Colonic mucosa (tissue), 4 donors: ENCODE measurements around the gene DACT1. TPM values are rescaled to one million over a fixed set of nuclear protein-coding genes. Genes with fewer than 3 reads are reported as not detected.

ENCODE experiments used
- DNase-seq: peaks from one replicate; pipeline ENCODE4 v3.0.0-alpha.2; 2020
- H3K27ac ChIP-seq: fragments of 200-600 bp; one replicate; pipeline ENCODE4 v1.8.0; 2021
- H3K27me3 ChIP-seq: fragments of 200-600 bp; one replicate; pipeline ENCODE4 v1.8.0; 2021
- H3K36me3 ChIP-seq: fragments of 200-600 bp; one replicate; pipeline ENCODE4 v1.8.0; 2021
- H3K4me1 ChIP-seq: fragments of 200-600 bp; one replicate; pipeline ENCODE4 v1.8.0; 2021; ENCODE audit warnings: mild to moderate bottlenecking
- H3K4me3 ChIP-seq: fragments of 200-600 bp; one replicate; pipeline ENCODE4 v1.8.0; 2021
- H3K9ac ChIP-seq, 2 donors: one replicate each; pipeline ENCODE4 v1.7.0; 2013; ENCODE audit warnings: control low read depth in 2 of 2, low read depth in 2 of 2, low read length in 2 of 2
- H3K9me3 ChIP-seq: fragments of 200-600 bp; one replicate; pipeline ENCODE4 v1.8.0; 2021
- intact Hi-C: fragments of 100-400 bp; cut with DNase I; formaldehyde crosslinking; loops from one replicate; pipeline ENCODE4 v1.14.1; 2022
- total RNA-seq, 2 donors: library from RNA; stranded (reverse); fragmentation: NEBNext Ultra II Directional in 1 of 2; extraction: Animal tissue kit (Norgen Biotek cat#: 25700) in 1 of 2; gene quantifications; one replicate each; pipeline ENCODE4 v1.2.1, GENCODE V29; 2021
- TF ChIP-seq, protein P1 (sequence below): fragments of 200-600 bp; IDR thresholded peaks from one replicate; pipeline ENCODE4 v1.8.0; 2022; ENCODE audit warnings: antibody characterized with exemption, mild to moderate bottlenecking
- donor health status: healthy.
- donor health status: DM: no; HTN: no; CAD: no.
- donor health status: DM: no; HTN: no; CAD: no.

The DACT1 gene
- total RNA-seq, 2 donors from 2014 or later, result 1.5 to 4.9 TPM

DNA sequence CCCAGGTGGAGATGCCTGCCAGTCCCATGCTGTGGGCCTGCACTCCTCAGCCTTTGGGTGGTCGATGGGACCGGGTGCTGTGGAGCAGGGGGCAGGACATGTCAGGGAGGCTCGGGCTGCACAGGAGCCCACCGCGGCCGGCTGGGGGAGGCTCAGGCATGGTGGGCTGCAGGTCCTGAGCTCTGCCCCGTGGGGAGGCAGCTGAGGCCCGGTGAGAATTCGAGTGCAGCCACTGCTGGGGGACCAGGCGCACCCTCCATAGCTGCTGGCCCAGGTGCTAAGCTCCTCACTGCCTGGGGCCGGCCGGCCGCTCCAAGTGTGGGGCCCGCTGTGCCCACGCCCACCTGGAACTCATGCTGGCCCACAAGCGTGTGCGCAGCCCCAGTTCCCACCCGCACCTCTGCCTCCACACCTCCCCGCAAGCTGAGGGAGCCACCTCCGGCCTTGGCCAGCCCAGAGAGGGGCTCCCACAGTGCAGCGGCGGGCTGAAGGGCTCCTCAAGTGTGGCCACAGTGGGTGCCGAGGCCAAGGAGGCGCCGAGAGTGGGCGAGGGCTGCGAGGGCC, 49.6 kb downstream of the DACT1 start:
- Histone ChIP-seq H3K9ac (no peak overlapping the region), H3K36me3 (no peaks in the 10 kb centered on the region), H3K4me1 (no peaks in the 10 kb centered on the region), H3K27me3 (no peaks in the 10 kb centered on the region), H3K27ac (no peak overlapping the region), H3K4me3 (no peak overlapping the region), H3K9me3 (no peaks in the 10 kb centered on the region)
- no peak for DNase-seq
- TF ChIP-seq, protein P1, sequence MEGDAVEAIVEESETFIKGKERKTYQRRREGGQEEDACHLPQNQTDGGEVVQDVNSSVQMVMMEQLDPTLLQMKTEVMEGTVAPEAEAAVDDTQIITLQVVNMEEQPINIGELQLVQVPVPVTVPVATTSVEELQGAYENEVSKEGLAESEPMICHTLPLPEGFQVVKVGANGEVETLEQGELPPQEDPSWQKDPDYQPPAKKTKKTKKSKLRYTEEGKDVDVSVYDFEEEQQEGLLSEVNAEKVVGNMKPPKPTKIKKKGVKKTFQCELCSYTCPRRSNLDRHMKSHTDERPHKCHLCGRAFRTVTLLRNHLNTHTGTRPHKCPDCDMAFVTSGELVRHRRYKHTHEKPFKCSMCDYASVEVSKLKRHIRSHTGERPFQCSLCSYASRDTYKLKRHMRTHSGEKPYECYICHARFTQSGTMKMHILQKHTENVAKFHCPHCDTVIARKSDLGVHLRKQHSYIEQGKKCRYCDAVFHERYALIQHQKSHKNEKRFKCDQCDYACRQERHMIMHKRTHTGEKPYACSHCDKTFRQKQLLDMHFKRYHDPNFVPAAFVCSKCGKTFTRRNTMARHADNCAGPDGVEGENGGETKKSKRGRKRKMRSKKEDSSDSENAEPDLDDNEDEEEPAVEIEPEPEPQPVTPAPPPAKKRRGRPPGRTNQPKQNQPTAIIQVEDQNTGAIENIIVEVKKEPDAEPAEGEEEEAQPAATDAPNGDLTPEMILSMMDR, result no peak
- intact Hi-C loops, result no loop called here

DNA sequence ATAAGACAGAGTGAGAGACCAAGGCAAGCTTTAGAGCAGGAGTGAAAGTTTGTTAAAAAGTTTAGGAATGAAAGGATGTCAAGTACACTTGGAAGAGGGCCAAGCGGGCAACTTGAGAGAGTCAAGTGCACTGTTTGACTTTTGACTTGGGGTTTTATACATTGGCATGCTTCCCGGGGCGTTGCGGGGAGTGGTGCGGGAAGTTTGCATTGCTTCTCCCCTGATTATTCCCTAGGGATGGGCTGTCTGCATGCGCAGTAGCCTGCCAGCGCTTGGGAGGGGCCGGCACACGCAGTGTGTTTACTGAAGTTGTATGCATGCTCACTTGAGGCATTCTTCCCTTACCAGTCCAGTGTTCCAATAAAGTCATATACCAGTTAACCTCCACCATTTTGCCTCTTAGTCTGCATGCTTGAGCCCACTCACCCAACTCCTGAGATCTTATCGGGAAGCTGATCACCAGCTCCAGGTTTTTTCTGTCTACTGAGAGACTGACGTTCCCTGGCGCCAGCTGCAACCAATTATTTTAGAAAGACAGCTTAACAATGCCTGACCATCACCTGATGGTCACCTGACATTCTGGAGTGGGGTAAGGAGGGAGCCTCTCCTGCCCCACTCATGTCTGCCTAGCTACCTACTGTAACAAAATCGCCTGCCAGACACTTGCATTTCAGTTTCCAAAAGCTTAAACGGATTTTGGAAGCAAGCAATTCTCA, 53.2 kb downstream of the DACT1 start:
- no peaks in the 10 kb centered on the region for H3K9me3 ChIP-seq
- DNase-seq, result peak; percentile 93
- H3K36me3 ChIP-seq, result no peaks in the 10 kb centered on the region
- intact Hi-C loops, result no loop called here
- H3K4me3 ChIP-seq, result no peak overlapping the region
- H3K9ac ChIP-seq, result peak overlapping the region in 1 of 2 donors; percentile 34
- no peaks in the 10 kb centered on the region for H3K27me3 ChIP-seq
- no peak overlapping the region for H3K27ac ChIP-seq
- no peaks in the 10 kb centered on the region for H3K4me1 ChIP-seq
- TF ChIP-seq, protein P1, result no peak

DNA sequence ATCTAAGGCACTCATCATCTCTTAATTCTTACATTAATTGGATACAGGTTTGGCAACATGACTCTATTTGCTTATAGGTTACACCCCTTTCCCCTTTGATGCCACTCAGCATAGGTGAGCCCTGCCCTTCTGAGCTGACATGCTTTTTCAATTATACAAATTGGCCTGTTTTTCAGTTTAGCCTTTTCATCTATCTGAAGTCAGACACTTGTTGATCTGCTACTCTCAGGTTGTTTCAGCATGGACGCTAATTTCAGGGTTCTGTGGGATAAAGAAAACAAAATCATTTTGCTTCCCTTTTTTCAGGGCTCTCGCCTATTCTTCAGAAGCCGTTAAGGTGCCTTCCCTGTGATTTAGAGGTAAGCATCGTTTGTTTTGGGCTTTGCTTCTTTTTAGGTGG, 55.3 kb downstream of the DACT1 start:
- Histone ChIP-seq H3K4me3 (no peak overlapping the region), H3K27me3 (no peaks in the 10 kb centered on the region), H3K4me1 (no peaks in the 10 kb centered on the region), H3K9ac (no peak overlapping the region), H3K36me3 (no peaks in the 10 kb centered on the region), H3K9me3 (no peaks in the 10 kb centered on the region), H3K27ac (no peak overlapping the region)
- TF ChIP-seq, protein P1, result no peak
- intact Hi-C loops, result no loop called here
- DNase-seq, result no peak

DNA sequence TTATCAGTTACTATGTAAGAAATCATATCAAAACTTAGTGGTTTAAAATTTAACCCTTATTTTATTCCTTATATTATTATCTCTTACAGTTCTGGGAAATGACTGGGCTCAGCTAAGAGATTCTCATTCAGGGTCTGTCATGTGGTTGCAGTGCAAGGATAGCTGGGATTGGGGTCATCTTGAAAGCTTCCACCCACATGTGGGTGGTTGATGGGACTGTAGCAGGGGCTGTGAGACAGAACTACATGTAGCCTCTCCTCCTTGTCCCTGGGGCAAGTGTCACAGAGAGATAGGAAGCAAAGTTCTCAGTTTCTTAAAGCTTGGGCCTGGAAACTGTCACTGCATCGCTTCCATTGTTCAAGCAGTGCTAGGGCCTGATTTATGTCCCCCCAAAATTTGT, 57.8 kb downstream of the DACT1 start:
- H3K9ac ChIP-seq, result no peak overlapping the region
- intact Hi-C loops, result no loop called here
- no peak overlapping the region for H3K4me3 ChIP-seq
- no peaks in the 10 kb centered on the region for H3K9me3 ChIP-seq
- DNase-seq, result no peak
- TF ChIP-seq, protein P1, result no peak
- no peaks in the 10 kb centered on the region for H3K4me1 ChIP-seq
- H3K27ac ChIP-seq, result no peak overlapping the region
- no peaks in the 10 kb centered on the region for H3K27me3 ChIP-seq
- H3K36me3 ChIP-seq, result no peaks in the 10 kb centered on the region

DNA sequence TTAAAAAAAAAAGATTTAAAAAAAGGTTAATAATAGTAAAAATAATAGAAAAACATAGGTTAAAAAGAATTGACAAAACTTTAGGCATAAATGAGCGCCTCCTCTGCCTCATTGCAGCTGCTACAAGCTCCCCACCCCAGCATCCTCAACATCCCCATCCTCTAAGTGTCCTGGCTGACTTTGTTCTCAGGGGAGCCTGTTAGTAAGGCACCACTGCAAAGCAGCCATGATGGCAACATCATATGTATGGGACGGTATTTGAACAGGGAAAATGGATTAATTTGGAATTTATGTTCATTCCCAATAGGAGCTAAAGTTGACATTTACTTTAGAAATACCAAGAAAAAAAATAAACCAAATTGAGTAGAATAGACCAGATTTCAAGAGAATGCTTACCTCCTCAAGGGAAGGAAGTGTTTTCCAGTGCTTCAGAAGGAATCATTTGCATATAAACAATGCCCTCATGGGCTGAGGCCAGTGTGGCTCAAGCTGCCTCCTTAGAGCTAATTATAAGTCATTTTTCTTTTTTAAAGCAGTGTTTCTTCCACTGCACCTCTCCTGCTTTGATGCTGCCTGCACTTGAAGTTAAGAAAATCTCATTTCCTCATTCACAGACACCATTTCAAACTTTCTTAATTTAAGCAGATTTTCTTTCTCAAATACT, 59.6 kb downstream of the DACT1 start:
- Histone ChIP-seq H3K4me3 (no peak overlapping the region), H3K9me3 (no peaks in the 10 kb centered on the region), H3K27me3 (no peaks in the 10 kb centered on the region), H3K9ac (no peak overlapping the region), H3K4me1 (no peaks in the 10 kb centered on the region), H3K27ac (peak overlapping the region; percentile 58), H3K36me3 (no peaks in the 10 kb centered on the region)
- DNase-seq, result no peak
- intact Hi-C loops, result no loop called here
- TF ChIP-seq, protein P1, result no peak

Other genes starting within 250 kb of the DACT1 start
- not detected for gene TOMM20L, start 242.0 kb upstream of the DACT1 start, total RNA-seq
- gene TIMM9, start 210.4 kb upstream of the DACT1 start, total RNA-seq, result 10 to 100 TPM; 20.9 to 28.4 TPM
- 10 to 100 TPM; 12.3 to 17.4 TPM for gene KIAA0586, start 210.2 kb upstream of the DACT1 start, total RNA-seq